Small intestine (tissue), 7 donors: ENCODE results near the gene CAB39L. TPM values are rescaled to one million over a fixed set of nuclear protein-coding genes. Genes with fewer than 3 reads are reported as not detected.

Experiments used
- DNase-seq, 2 donors: peaks; one replicate each; pipeline versions ENCODE4 v3.0.0 to v3.0.0-alpha.2; 2013
- FAIRE-seq: peaks from 2 replicates; lab custom pipeline; 2012; peaks lifted over from hg19 to GRCh38; lab: Jason Lieb, UNC
- H3K27ac ChIP-seq, 3 donors: one replicate each; pipeline ENCODE4 v1.5.1; 2013; ENCODE audit warnings: low read length in 2 of 3, mild to moderate bottlenecking in 2 of 3, control low read depth in 1 of 3, inconsistent platforms in 1 of 3, low read depth in 1 of 3, moderate library complexity in 1 of 3
- H3K27me3 ChIP-seq, 3 donors: one replicate each; pipeline ENCODE4 v1.6.1; 2013; ENCODE audit warnings: low read length in 3 of 3, inconsistent platforms in 1 of 3; ENCODE audit not compliant: control insufficient read depth in 3 of 3, insufficient read depth in 3 of 3
- H3K36me3 ChIP-seq, 3 donors: one replicate each; pipeline ENCODE4 v1.6.1; 2013; ENCODE audit warnings: low read length in 3 of 3, inconsistent platforms in 1 of 3, low read depth in 1 of 3, mild to moderate bottlenecking in 1 of 3, moderate library complexity in 1 of 3; ENCODE audit not compliant: control insufficient read depth in 3 of 3, insufficient read depth in 2 of 3
- H3K4me1 ChIP-seq, 3 donors: one replicate each; pipeline ENCODE4 v1.6.1; 2013; ENCODE audit warnings: low read length in 2 of 3, inconsistent platforms in 1 of 3, low read depth in 1 of 3, mild to moderate bottlenecking in 1 of 3, moderate library complexity in 1 of 3; ENCODE audit not compliant: control insufficient read depth in 3 of 3, insufficient read depth in 2 of 3
- H3K4me3 ChIP-seq, 3 donors: one replicate each; pipeline ENCODE4 v1.5.1; 2013; ENCODE audit warnings: low read length in 3 of 3, control low read depth in 1 of 3, inconsistent platforms in 1 of 3, low read depth in 1 of 3, mild to moderate bottlenecking in 1 of 3, moderate library complexity in 1 of 3
- H3K9me3 ChIP-seq, 2 donors: one replicate each; pipeline ENCODE4 v1.6.1; 2013; ENCODE audit warnings: low read depth in 1 of 2, low read length in 1 of 2; ENCODE audit not compliant: control insufficient read depth in 2 of 2, insufficient read depth in 1 of 2
- WGBS, 3 donors: extraction: QIAGEN DNeasy Blood & Tissue Kit; methylation state at CpG; one replicate each; pipeline ENCODE4 v1.1.7; 2013; 5-methylcytosine and 5-hydroxymethylcytosine counted together
- polyA plus RNA-seq, 4 donors: library from polyadenylated mRNA; stranded (reverse) in 3 of 4; unstranded in 1 of 4; fragments of 200-250 nt in 3 of 4; fragments of 120-200 nt in 1 of 4; gene quantifications; one replicate each; pipeline versions ENCODE4 v1.2.1 to v1.2.3, GENCODE V29; 2013
- donor health status: healthy with polysubstance abuse.
- donor health status: control.
- donor health status: control.
- donor health status: Bipolar disorder and iron deficiency.
- donor health status: healthy.

CAB39L gene
- polyA plus RNA-seq, 4 donors = 1.6 to 5.6 (median 3.7) TPM

DNA sequence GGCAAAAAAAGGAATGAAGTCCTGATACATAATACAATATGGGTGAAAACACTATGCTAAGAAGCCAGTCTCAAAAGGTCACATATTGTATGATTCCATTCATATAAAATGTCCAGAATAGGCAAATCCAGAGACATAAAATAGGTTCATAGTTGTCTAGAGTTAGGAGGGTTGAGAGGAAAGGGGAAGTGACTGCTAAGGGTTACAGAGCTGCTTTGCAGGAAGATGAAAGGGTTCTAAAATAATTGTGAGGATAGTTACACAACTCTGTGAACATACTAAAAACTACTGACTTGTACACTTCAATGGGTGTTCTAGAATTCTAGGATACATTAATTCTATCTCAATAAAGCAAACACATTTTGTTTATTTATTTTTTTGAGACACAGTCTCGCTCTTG is 25.7 kb downstream of the CAB39L start:
- H3K4me3 ChIP-seq = no peak overlapping the region
- no peak overlapping the region for H3K27ac ChIP-seq
- DNase-seq (no peak), FAIRE-seq (no peak)
- H3K4me1 ChIP-seq = no peaks in the 10 kb centered on the region
- no peaks in the 10 kb centered on the region for H3K27me3 ChIP-seq
- H3K9me3 ChIP-seq = no peaks in the 10 kb centered on the region
- no peaks in the 10 kb centered on the region for H3K36me3 ChIP-seq
- WGBS, 3 donors = 85 to 96% (median 89%) methylated on average over 1 of the region's 1 CpG

- no peak overlapping the region for H3K27ac ChIP-seq
- WGBS, 3 donors = 80 to 92% (median 85%) methylated on average over 3 of the region's 3 CpGs
- no peaks in the 10 kb centered on the region for H3K4me1 ChIP-seq
- H3K4me3 ChIP-seq = no peak overlapping the region
- no peaks in the 10 kb centered on the region for H3K27me3 ChIP-seq
- H3K36me3 ChIP-seq = peaks cover 0 to 4% (median 0%) of the 10 kb centered on the region in 3 donors
- DNase-seq = no peak
- H3K9me3 ChIP-seq = no peaks in the 10 kb centered on the region
- no peak for FAIRE-seq
Observed at GRCh38 chr13:49417161-49417560, 26.7 kb downstream of the CAB39L start.

GRCh38 chr13:49412749-49413148 is 31.1 kb downstream of the CAB39L start:
- DNase-seq = no peak
- 66 to 98% (median 82%) methylated on average over 2 of the region's 2 CpGs for WGBS, 3 donors
- Histone ChIP-seq H3K27me3 (no peaks in the 10 kb centered on the region), H3K4me3 (no peak overlapping the region), H3K9me3 (no peaks in the 10 kb centered on the region), H3K4me1 (no peaks in the 10 kb centered on the region), H3K36me3 (peaks cover 0 to 4% (median 0%) of the 10 kb centered on the region in 3 donors), H3K27ac (no peak overlapping the region)
- FAIRE-seq = no peak

- Histone ChIP-seq H3K27me3 (no peaks in the 10 kb centered on the region), H3K4me1 (no peaks in the 10 kb centered on the region), H3K27ac (no peak overlapping the region), H3K4me3 (no peak overlapping the region), H3K9me3 (peaks cover 0 to under 1% of the 10 kb centered on the region in 2 donors), H3K36me3 (peaks cover 0 to 4% (median 0%) of the 10 kb centered on the region in 3 donors)
- FAIRE-seq = no peak
- DNase-seq = no peak
- 94 to 98% (median 96%) methylated on average over 5 of the region's 5 CpGs for WGBS, 3 donors
Observed at GRCh38 chr13:49411353-49411752, 32.5 kb downstream of the CAB39L start.

- FAIRE-seq (no peak), DNase-seq (no peak)
- H3K4me1 ChIP-seq = no peaks in the 10 kb centered on the region
- H3K9me3 ChIP-seq = peaks cover 0 to 3% of the 10 kb centered on the region in 2 donors
- no peak overlapping the region for H3K27ac ChIP-seq
- H3K4me3 ChIP-seq = no peak overlapping the region
- no peaks in the 10 kb centered on the region for H3K27me3 ChIP-seq
- H3K36me3 ChIP-seq = peaks cover 0 to 4% (median 0%) of the 10 kb centered on the region in 3 donors
Observed at GRCh38 chr13:49410477-49410876, 33.4 kb downstream of the CAB39L start.

DNA sequence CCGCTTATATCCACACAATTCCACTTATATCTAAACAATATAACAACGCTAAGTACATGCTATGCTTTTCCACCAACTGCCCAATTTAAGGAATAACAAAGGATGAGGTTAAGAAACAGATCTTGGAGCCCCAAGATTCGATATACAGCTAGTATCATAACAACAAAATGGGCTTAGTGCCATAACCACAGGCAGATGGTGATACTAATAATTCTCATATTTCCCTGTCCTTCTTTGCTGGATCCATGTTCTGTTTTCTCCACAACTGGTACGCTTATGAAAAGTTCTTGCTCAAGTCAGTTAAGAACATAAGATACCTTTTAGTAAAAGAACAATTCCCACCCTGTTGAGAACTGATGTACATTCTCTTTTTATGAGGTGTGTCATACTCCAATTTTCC is 33.9 kb downstream of the CAB39L start:
- H3K4me1 ChIP-seq = no peaks in the 10 kb centered on the region
- H3K27ac ChIP-seq = no peak overlapping the region
- H3K27me3 ChIP-seq = no peaks in the 10 kb centered on the region
- no peak overlapping the region for H3K4me3 ChIP-seq
- 71 to 90% (median 72%) methylated on average over 4 of the region's 4 CpGs for WGBS, 3 donors
- DNase-seq (no peak), FAIRE-seq (no peak)
- H3K9me3 ChIP-seq = peaks cover 0 to 6% of the 10 kb centered on the region in 2 donors
- H3K36me3 ChIP-seq = peaks cover 0 to 4% (median 0%) of the 10 kb centered on the region in 3 donors

DNA sequence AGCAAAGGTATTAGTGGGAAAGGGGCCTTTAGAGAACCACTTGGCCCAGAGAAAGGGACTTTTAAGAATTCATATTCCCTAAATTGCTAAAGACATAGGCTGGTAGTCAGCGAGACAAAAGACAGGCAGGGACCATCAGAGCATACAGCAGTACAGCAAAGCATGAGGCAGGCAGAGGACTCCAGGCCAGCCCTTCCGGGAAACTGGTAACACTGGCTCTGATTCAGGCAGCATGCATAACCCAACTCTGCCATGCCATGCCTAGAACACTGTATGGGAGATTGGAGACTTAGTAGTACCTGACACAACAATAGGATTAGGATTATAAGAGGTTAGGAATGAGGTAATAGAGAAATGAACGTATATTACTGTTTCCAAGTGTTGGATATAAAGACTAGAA is 34.9 kb downstream of the CAB39L start:
- DNase-seq = no peak
- Histone ChIP-seq H3K9me3 (peaks cover 0 to 9% of the 10 kb centered on the region in 2 donors), H3K4me3 (no peak overlapping the region), H3K36me3 (peaks cover 0 to 4% (median 0%) of the 10 kb centered on the region in 3 donors), H3K27me3 (peaks cover 0 to 1% (median 0%) of the 10 kb centered on the region in 3 donors), H3K27ac (no peak overlapping the region), H3K4me1 (no peaks in the 10 kb centered on the region)
- no peak for FAIRE-seq
- 64 to 78% (median 68%) methylated on average over 3 of the region's 3 CpGs for WGBS, 3 donors

DNA sequence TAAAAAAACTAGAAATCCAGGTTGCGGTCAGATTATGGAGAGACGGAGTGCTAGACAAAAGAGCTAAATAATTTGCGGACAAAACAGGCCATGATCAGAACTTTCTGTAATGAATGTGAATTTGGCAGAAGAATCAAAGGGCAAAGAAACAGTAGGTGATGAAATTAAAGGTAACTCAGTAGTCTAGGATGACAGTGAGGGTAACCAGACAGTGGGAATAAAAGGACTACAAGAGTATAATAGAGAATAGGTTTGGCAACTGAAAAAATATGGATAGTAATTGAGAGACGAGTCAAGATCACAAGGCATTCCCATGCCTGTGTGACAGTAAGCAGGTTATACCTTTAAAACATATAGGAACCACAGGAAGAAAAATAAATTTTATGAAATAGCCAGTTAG is 35.9 kb downstream of the CAB39L start:
- no peak for DNase-seq
- FAIRE-seq = no peak
- H3K4me3 ChIP-seq = no peak overlapping the region
- WGBS, 3 donors = 83 to 99% (median 95%) methylated on average over 4 of the region's 4 CpGs
- no peak overlapping the region for H3K27ac ChIP-seq
- H3K9me3 ChIP-seq = peaks cover 0 to 11% of the 10 kb centered on the region in 2 donors
- H3K4me1 ChIP-seq = no peaks in the 10 kb centered on the region
- H3K27me3 ChIP-seq = peaks cover 0 to 2% (median 0%) of the 10 kb centered on the region in 3 donors
- H3K36me3 ChIP-seq = peaks cover 0 to 4% (median 0%) of the 10 kb centered on the region in 3 donors

- FAIRE-seq = no peak
- Histone ChIP-seq H3K27me3 (peaks cover 0 to 2% (median 0%) of the 10 kb centered on the region in 3 donors), H3K4me1 (no peaks in the 10 kb centered on the region), H3K36me3 (no peaks in the 10 kb centered on the region), H3K27ac (no peak overlapping the region), H3K9me3 (peaks cover 0 to 11% of the 10 kb centered on the region in 2 donors), H3K4me3 (no peak overlapping the region)
- WGBS, 3 donors = 88 to 96% (median 93%) methylated on average over 1 of the region's 1 CpG
- DNase-seq = no peak
Observed at GRCh38 chr13:49407068-49407467, 36.8 kb downstream of the CAB39L start.
